Prostate gland (tissue), 2 donors: ENCODE measurements around the gene ADH4.

Experiments used
- POLR2A ChIP-seq: fragments of 450-650 bp; IDR thresholded peaks from one replicate; pipeline ENCODE4 v1.6.1; 2016; ENCODE audit warnings: antibody characterized with exemption, mild to moderate bottlenecking
- TF ChIP-seq, protein P1 (sequence below), 4 experiments: fragments of 200-600 bp in 2 of 4; fragments of 450-650 bp in 2 of 4; sonication (generic) in 2 of 4; IDR thresholded peaks; 1 replicate in 3 of 4; 2 replicates in 1 of 4; pipeline ENCODE4 v1.5.1; 2016 to 2019; ENCODE audit warnings: antibody characterized with exemption in 4 of 4, mild to moderate bottlenecking in 2 of 4, moderate library complexity in 2 of 4

DNA sequence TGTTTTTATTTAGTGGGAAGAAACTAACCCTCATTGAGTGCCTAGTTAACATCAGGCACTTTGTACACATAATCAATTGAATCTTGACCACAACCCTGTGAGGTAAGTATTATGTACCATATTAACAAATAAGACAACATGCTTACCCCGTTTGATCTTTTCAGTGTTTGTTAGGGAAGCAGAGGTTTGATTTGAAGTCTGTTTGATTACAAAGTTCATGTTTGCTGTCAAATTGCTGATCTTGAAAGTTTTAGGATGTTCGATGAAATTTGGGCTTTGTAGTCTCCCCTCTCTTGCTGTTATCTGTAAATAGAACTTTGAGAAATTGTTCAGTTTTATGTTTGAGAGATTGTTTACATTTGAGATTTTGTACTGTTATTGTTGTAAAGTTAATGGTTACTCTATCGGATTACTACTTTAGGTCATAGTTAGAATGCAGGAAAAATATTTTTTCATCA is 13.4 kb upstream of the ADH4 start:
- TF ChIP-seq POLR2A: no peak
- TF ChIP-seq, protein P1, sequence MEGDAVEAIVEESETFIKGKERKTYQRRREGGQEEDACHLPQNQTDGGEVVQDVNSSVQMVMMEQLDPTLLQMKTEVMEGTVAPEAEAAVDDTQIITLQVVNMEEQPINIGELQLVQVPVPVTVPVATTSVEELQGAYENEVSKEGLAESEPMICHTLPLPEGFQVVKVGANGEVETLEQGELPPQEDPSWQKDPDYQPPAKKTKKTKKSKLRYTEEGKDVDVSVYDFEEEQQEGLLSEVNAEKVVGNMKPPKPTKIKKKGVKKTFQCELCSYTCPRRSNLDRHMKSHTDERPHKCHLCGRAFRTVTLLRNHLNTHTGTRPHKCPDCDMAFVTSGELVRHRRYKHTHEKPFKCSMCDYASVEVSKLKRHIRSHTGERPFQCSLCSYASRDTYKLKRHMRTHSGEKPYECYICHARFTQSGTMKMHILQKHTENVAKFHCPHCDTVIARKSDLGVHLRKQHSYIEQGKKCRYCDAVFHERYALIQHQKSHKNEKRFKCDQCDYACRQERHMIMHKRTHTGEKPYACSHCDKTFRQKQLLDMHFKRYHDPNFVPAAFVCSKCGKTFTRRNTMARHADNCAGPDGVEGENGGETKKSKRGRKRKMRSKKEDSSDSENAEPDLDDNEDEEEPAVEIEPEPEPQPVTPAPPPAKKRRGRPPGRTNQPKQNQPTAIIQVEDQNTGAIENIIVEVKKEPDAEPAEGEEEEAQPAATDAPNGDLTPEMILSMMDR (IDR thresholded peaks at IDR 0.05): no peak
